Activated naive CD4-positive, alpha-beta T cell treated with anti-CD3 and anti-CD28 coated beads, Interleukin-2, amount 10 ng/mL, durations not matched to agents 7 days and 5 days (primary cell): ENCODE results near the gene LGMN.
"Not testable (repeated sequence)": the region's sequence is repeated elsewhere in the genome, so short reads cannot be mapped to it uniquely, and the experiment has no call there.

Experiments
- CTCF ChIA-PET: fragments of 350-600 bp; sonication (Branson Sonifier 250); formaldehyde crosslinking; loops from one replicate; lab custom pipeline; 2021; ENCODE audit warnings: antibody characterized with exemption; lab: Charles Lee
- DNase-seq: peaks from one replicate; pipeline ENCODE4 v3.0.0-alpha.2; 2020
- H3K27ac Mint-ChIP-seq: one replicate; pipeline ENCODE4 v1.8.0; 2021; ENCODE audit warnings: mild to moderate bottlenecking, moderate library complexity, mixed read lengths
- H3K27me3 Mint-ChIP-seq: one replicate; pipeline ENCODE4 v1.8.0; 2021; ENCODE audit warnings: mild to moderate bottlenecking, mixed read lengths
- H3K36me3 Mint-ChIP-seq: one replicate; pipeline ENCODE4 v1.8.0; 2021; ENCODE audit warnings: mixed read lengths
- H3K4me1 Mint-ChIP-seq: one replicate; pipeline ENCODE4 v1.8.0; 2021; ENCODE audit warnings: mixed read lengths
- H3K4me3 Mint-ChIP-seq: one replicate; pipeline ENCODE4 v1.8.0; 2021; ENCODE audit warnings: mild to moderate bottlenecking, moderate library complexity, mixed read lengths
- H3K9me3 Mint-ChIP-seq: one replicate; pipeline ENCODE4 v1.8.0; 2021; ENCODE audit warnings: mixed read lengths

Gene LGMN

GRCh38 chr14:92778868-92779565 is 30.6 kb upstream of the LGMN start:
- CTCF ChIA-PET, H3K4me3 Mint-ChIP-seq, H3K9me3 Mint-ChIP-seq, H3K36me3 Mint-ChIP-seq, DNase-seq, H3K27me3 Mint-ChIP-seq, H3K27ac Mint-ChIP-seq: not testable (repeated sequence)
- H3K4me1 Mint-ChIP-seq: peaks cover 34% of the 10 kb centered on the region

- H3K27me3 Mint-ChIP-seq: peaks cover 11% of the 10 kb centered on the region
- peak; percentile 52 for DNase-seq
- H3K9me3 Mint-ChIP-seq, H3K36me3 Mint-ChIP-seq, H3K4me3 Mint-ChIP-seq, H3K27ac Mint-ChIP-seq: not testable (repeated sequence)
- peaks cover 33% of the 10 kb centered on the region for H3K4me1 Mint-ChIP-seq
- CTCF ChIA-PET: interaction anchor here (2.9 kb wide), 1 partner anchor 60 kb away, joined by 9 read pairs; no protein-coding TSS in a partner anchor
Measured at GRCh38 chr14:92775292-92775691, 26.9 kb upstream of the LGMN start.

GRCh38 chr14:92774572-92774971 is 26.1 kb upstream of the LGMN start:
- H3K27ac Mint-ChIP-seq: no peak overlapping the region
- no peak overlapping the region for H3K4me3 Mint-ChIP-seq
- H3K27me3 Mint-ChIP-seq: peaks cover 11% of the 10 kb centered on the region
- no peak for DNase-seq
- no peaks in the 10 kb centered on the region for H3K36me3 Mint-ChIP-seq
- peaks cover 27% of the 10 kb centered on the region for H3K4me1 Mint-ChIP-seq
- CTCF ChIA-PET: no interaction called here
- H3K9me3 Mint-ChIP-seq: peaks cover 1% of the 10 kb centered on the region

GRCh38 chr14:92770484-92770883 is 22.1 kb upstream of the LGMN start:
- Mint-ChIP-seq H3K36me3 (no peaks in the 10 kb centered on the region), H3K27ac (no peak overlapping the region), H3K27me3 (peaks cover 12% of the 10 kb centered on the region), H3K9me3 (no peaks in the 10 kb centered on the region), H3K4me1 (peaks cover 38% of the 10 kb centered on the region), H3K4me3 (no peak overlapping the region)
- CTCF ChIA-PET: no interaction called here
- no peak for DNase-seq

- no peaks in the 10 kb centered on the region for H3K36me3 Mint-ChIP-seq
- CTCF ChIA-PET: no interaction called here
- H3K9me3 Mint-ChIP-seq: no peaks in the 10 kb centered on the region
- no peak overlapping the region for H3K4me3 Mint-ChIP-seq
- no peak for DNase-seq
- peak overlapping the region; percentile 83 for H3K27ac Mint-ChIP-seq
- peaks cover 26% of the 10 kb centered on the region for H3K4me1 Mint-ChIP-seq
- H3K27me3 Mint-ChIP-seq: peaks cover 16% of the 10 kb centered on the region
Measured at GRCh38 chr14:92768795-92769194, 20.4 kb upstream of the LGMN start.

GRCh38 chr14:92768236-92768635 is 19.8 kb upstream of the LGMN start:
- H3K36me3 Mint-ChIP-seq, H3K4me3 Mint-ChIP-seq, CTCF ChIA-PET, H3K9me3 Mint-ChIP-seq: not testable (repeated sequence)
- Mint-ChIP-seq H3K4me1 (peaks cover 25% of the 10 kb centered on the region), H3K27ac (peak overlapping the region; percentile 83), H3K27me3 (peaks cover 16% of the 10 kb centered on the region)
- peak; percentile 57 for DNase-seq

- CTCF ChIA-PET, H3K4me3 Mint-ChIP-seq, H3K9me3 Mint-ChIP-seq, H3K36me3 Mint-ChIP-seq, DNase-seq, H3K27ac Mint-ChIP-seq: not testable (repeated sequence)
- Mint-ChIP-seq H3K4me1 (peaks cover 38% of the 10 kb centered on the region), H3K27me3 (peaks cover 24% of the 10 kb centered on the region)
Measured at GRCh38 chr14:92763666-92764631, 15.5 kb upstream of the LGMN start.

- H3K27me3 Mint-ChIP-seq: peaks cover 18% of the 10 kb centered on the region
- DNase-seq: no peak
- peak overlapping the region; percentile 79 for H3K27ac Mint-ChIP-seq
- peaks cover 32% of the 10 kb centered on the region for H3K4me1 Mint-ChIP-seq
- peak overlapping the region; percentile 22 for H3K4me3 Mint-ChIP-seq
- peaks cover 3% of the 10 kb centered on the region for H3K9me3 Mint-ChIP-seq
- CTCF ChIA-PET: no interaction called here
- H3K36me3 Mint-ChIP-seq: peaks cover 2% of the 10 kb centered on the region
Measured at GRCh38 chr14:92760524-92760805, 12.0 kb upstream of the LGMN start.

- CTCF ChIA-PET: interaction anchor here (0.8 kb wide), 1 partner anchor 23 kb away, joined by 3 read pairs; no protein-coding TSS in a partner anchor
- Mint-ChIP-seq H3K27ac (peak overlapping the region; percentile 79), H3K36me3 (peaks cover 2% of the 10 kb centered on the region), H3K9me3 (peaks cover 3% of the 10 kb centered on the region), H3K27me3 (peaks cover 18% of the 10 kb centered on the region), H3K4me1 (peaks cover 37% of the 10 kb centered on the region), H3K4me3 (peak overlapping the region; percentile 22)
- peak; percentile 43 for DNase-seq
Measured at GRCh38 chr14:92759679-92760523, 11.5 kb upstream of the LGMN start.

- no peak overlapping the region for H3K4me3 Mint-ChIP-seq
- peaks cover 37% of the 10 kb centered on the region for H3K4me1 Mint-ChIP-seq
- CTCF ChIA-PET: interaction anchor here (0.8 kb wide), 1 partner anchor 24 kb away, joined by 3 read pairs; no protein-coding TSS in a partner anchor
- peak; percentile 61 for DNase-seq
- H3K36me3 Mint-ChIP-seq: peaks cover 2% of the 10 kb centered on the region
- peak overlapping the region; percentile 79 for H3K27ac Mint-ChIP-seq
- peaks cover 3% of the 10 kb centered on the region for H3K9me3 Mint-ChIP-seq
- peaks cover 13% of the 10 kb centered on the region for H3K27me3 Mint-ChIP-seq
Measured at GRCh38 chr14:92759300-92759678, 10.9 kb upstream of the LGMN start.

- Mint-ChIP-seq H3K4me3 (no peak overlapping the region), H3K27ac (no peak overlapping the region), H3K9me3 (peaks cover 3% of the 10 kb centered on the region), H3K27me3 (peaks cover 15% of the 10 kb centered on the region), H3K36me3 (peaks cover 2% of the 10 kb centered on the region), H3K4me1 (peaks cover 47% of the 10 kb centered on the region)
- CTCF ChIA-PET: no interaction called here
- DNase-seq: no peak
Measured at GRCh38 chr14:92756446-92756845, 8.0 kb upstream of the LGMN start.

GRCh38 chr14:92755495-92755894 is 7.1 kb upstream of the LGMN start:
- H3K4me1 Mint-ChIP-seq: peaks cover 46% of the 10 kb centered on the region
- H3K27ac Mint-ChIP-seq: no peak overlapping the region
- H3K36me3 Mint-ChIP-seq: no peaks in the 10 kb centered on the region
- H3K27me3 Mint-ChIP-seq: peaks cover 23% of the 10 kb centered on the region
- peaks cover 3% of the 10 kb centered on the region for H3K9me3 Mint-ChIP-seq
- no peak for DNase-seq
- no peak overlapping the region for H3K4me3 Mint-ChIP-seq
- CTCF ChIA-PET: no interaction called here

- Mint-ChIP-seq H3K36me3 (no peaks in the 10 kb centered on the region), H3K27me3 (peaks cover 27% of the 10 kb centered on the region), H3K4me1 (peaks cover 46% of the 10 kb centered on the region), H3K4me3 (no peak overlapping the region), H3K9me3 (peaks cover 3% of the 10 kb centered on the region), H3K27ac (no peak overlapping the region)
- CTCF ChIA-PET: no interaction called here
- DNase-seq: no peak
Measured at GRCh38 chr14:92754966-92755365, 6.5 kb upstream of the LGMN start.

- peaks cover 46% of the 10 kb centered on the region for H3K4me1 Mint-ChIP-seq
- H3K27ac Mint-ChIP-seq: no peak overlapping the region
- peaks cover 38% of the 10 kb centered on the region for H3K27me3 Mint-ChIP-seq
- peaks cover 4% of the 10 kb centered on the region for H3K9me3 Mint-ChIP-seq
- DNase-seq: no peak
- CTCF ChIA-PET: no interaction called here
- no peak overlapping the region for H3K4me3 Mint-ChIP-seq
- H3K36me3 Mint-ChIP-seq: no peaks in the 10 kb centered on the region
Measured at GRCh38 chr14:92753250-92753649, 4.8 kb upstream of the LGMN start.
